Measurements from ENCODE around the gene SHISAL1.
"Not testable (repeated sequence)": the region's sequence is repeated elsewhere in the genome, so short reads cannot be mapped to it uniquely, and the experiment has no call there.

The SHISAL1 gene

GRCh38 chr22:44328326-44328725 is 15.6 kb upstream of the SHISAL1 start:
- DNase-seq = no peak

GRCh38 chr22:44326491-44326885 is 13.7 kb upstream of the SHISAL1 start:
- no peak for DNase-seq

- no peak for DNase-seq
Observed at GRCh38 chr22:44325718-44326490, 13.2 kb upstream of the SHISAL1 start.

- not testable (repeated sequence) for DNase-seq
Observed at GRCh38 chr22:44323140-44323790, 10.5 kb upstream of the SHISAL1 start.

GRCh38 chr22:44319685-44320084 is 6.9 kb upstream of the SHISAL1 start:
- DNase-seq = no peak

- DNase-seq = no peak
Observed at GRCh38 chr22:44318751-44319150, 6.0 kb upstream of the SHISAL1 start.

- DNase-seq = no peak
Observed at GRCh38 chr22:44317886-44318637, 5.3 kb upstream of the SHISAL1 start.

- no peak for DNase-seq
Observed at GRCh38 chr22:44317123-44317444, 4.3 kb upstream of the SHISAL1 start.

- DNase-seq = no peak
Observed at GRCh38 chr22:44316393-44317122, 3.8 kb upstream of the SHISAL1 start.

- no peak for DNase-seq
Observed at GRCh38 chr22:44314425-44315067, 1.8 kb upstream of the SHISAL1 start.

GRCh38 chr22:44313385-44314006 is 745 bp upstream of the SHISAL1 start:
- no peak for DNase-seq

- DNase-seq = no peak
Observed at GRCh38 chr22:44311855-44312170, 938 bp downstream of the SHISAL1 start.

- DNase-seq = no peak
Observed at GRCh38 chr22:44311104-44311854, 1.5 kb downstream of the SHISAL1 start.

GRCh38 chr22:44309647-44310046 is 3.1 kb downstream of the SHISAL1 start:
- no peak for DNase-seq

GRCh38 chr22:44309137-44309536 is 3.6 kb downstream of the SHISAL1 start:
- no peak for DNase-seq

- DNase-seq = no peak
Observed at GRCh38 chr22:44307509-44308169, 5.1 kb downstream of the SHISAL1 start.

GRCh38 chr22:44305888-44306287 is 6.9 kb downstream of the SHISAL1 start:
- DNase-seq = no peak

- DNase-seq = no peak
Observed at GRCh38 chr22:44305455-44305854, 7.3 kb downstream of the SHISAL1 start.

GRCh38 chr22:44304911-44305310 is 7.8 kb downstream of the SHISAL1 start:
- no peak for DNase-seq

- DNase-seq = no peak
Observed at GRCh38 chr22:44304354-44304753, 8.4 kb downstream of the SHISAL1 start.

GRCh38 chr22:44302363-44302762 is 10.4 kb downstream of the SHISAL1 start:
- not testable (repeated sequence) for DNase-seq

Data from T-helper 2 cell (primary cell).